Measurements from ENCODE around the gene ADAMTS14.

The ADAMTS14 gene

GRCh38 chr10:70648427-70648826, 23.9 kb upstream of the ADAMTS14 start:
- TF ChIP-seq CTCF (IDR thresholded peaks at IDR 0.05) = no peak

GRCh38 chr10:70649526-70649925, 22.8 kb upstream of the ADAMTS14 start:
- no peak for TF ChIP-seq CTCF (IDR thresholded peaks at IDR 0.05)

GRCh38 chr10:70650104-70650503, 22.2 kb upstream of the ADAMTS14 start:
- TF ChIP-seq CTCF (IDR thresholded peaks at IDR 0.05) = no peak

GRCh38 chr10:70650718-70651117, 21.6 kb upstream of the ADAMTS14 start:
- no peak for TF ChIP-seq CTCF (IDR thresholded peaks at IDR 0.05)

- no peak for TF ChIP-seq CTCF (IDR thresholded peaks at IDR 0.05)
Observed at GRCh38 chr10:70651661-70652060, 20.6 kb upstream of the ADAMTS14 start.

- no peak for TF ChIP-seq CTCF (IDR thresholded peaks at IDR 0.05)
Observed at GRCh38 chr10:70652761-70653657, 19.3 kb upstream of the ADAMTS14 start.

- no peak for TF ChIP-seq CTCF (IDR thresholded peaks at IDR 0.05)
Observed at GRCh38 chr10:70655316-70655715, 17.0 kb upstream of the ADAMTS14 start.
